ENCODE measurements around the gene TRPV3. TPM values are rescaled to one million over a fixed set of nuclear protein-coding genes. Genes with fewer than 3 reads are reported as not detected.

The TRPV3 gene
- total and polyA plus RNA-seq, 9 of the 15 experiments (the other 6 are each of a cell fraction or from before 2014, with no cell fraction given) = 0.03 to 0.42 (median 0.11) TPM; not detected in 1

DNA sequence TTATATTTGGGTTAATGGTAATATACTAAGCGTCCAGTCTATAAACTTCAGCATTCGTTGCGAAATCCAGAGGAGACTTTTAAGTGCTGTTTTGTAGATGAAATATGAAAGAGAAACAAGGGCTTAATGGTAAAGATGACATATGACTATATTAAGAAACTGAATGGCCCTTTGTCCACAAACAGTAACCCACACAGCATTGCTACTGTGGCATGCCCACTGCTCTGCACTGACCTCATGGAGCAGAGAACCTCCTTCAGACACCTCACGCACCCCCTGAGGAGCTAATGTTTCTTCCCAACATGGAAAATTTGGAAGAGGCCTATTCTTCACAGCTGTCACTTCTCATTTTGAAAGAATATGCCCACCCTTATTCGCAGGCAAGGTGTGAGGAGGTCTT is 55.1 kb downstream of the TRPV3 start:
- no peaks in the 10 kb centered on the region for H4K20me1 ChIP-seq (replicated peaks; ENCODE audit: control insufficient read depth, insufficient read depth, low read length)
- H3K27me3 ChIP-seq (ENCODE audit: control insufficient read depth in 2 of 2, insufficient read depth in 2 of 2, low read length in 2 of 2) = peaks cover 0 to 12% of the 10 kb centered on the region in 2 experiments; a peak in 1 of 5 replicates
- no peaks in the 10 kb centered on the region for H3K9me1 ChIP-seq (ENCODE audit: control insufficient read depth, insufficient read depth, low read length)
- H3K79me2 ChIP-seq (ENCODE audit: control insufficient read depth, insufficient read depth, low read length) = no peaks in the 10 kb centered on the region
- TF ChIP-seq ARHGAP35 (IDR thresholded peaks at IDR 0.05; ENCODE audit: partially characterized antibody) (no peak), KLF1 (tag; IDR thresholded peaks at IDR 0.05) (no peak), KAT8 (IDR thresholded peaks at IDR 0.05; ENCODE audit: low read depth) (no peak), TBP (optimal IDR thresholded peaks at IDR 0.05; ENCODE audit: low read depth, low read length) (no peak), ZNF282 (CRISPR knock-in tag; IDR thresholded peaks at IDR 0.05) (no peak), MYNN (IDR thresholded peaks at IDR 0.05) (no peak), MYNN (CRISPR knock-in tag; IDR thresholded peaks at IDR 0.05) (no peak), ZNF436 (CRISPR knock-in tag; IDR thresholded peaks at IDR 0.05) (no peak), SRSF1 (IDR thresholded peaks at IDR 0.05; ENCODE audit: low read depth, low read length) (no peak), L3MBTL2 (IDR thresholded peaks at IDR 0.05) (no peak), ZNF586 (CRISPR knock-in tag; conservative IDR thresholded peaks at IDR 0.05) (no peak), DDX20 (tag; IDR thresholded peaks at IDR 0.05; ENCODE audit: low read depth) (no peak), ZNF347 (CRISPR knock-in tag; IDR thresholded peaks at IDR 0.05; ENCODE audit: low read depth) (no peak), SREBF1 (IDR thresholded peaks at IDR 0.05; ENCODE audit: borderline replicate concordance, low read depth, low read length) (no peak), ZNF444 (CRISPR knock-in tag; IDR thresholded peaks at IDR 0.05) (no peak)
- TF ChIP-seq, protein P1, sequence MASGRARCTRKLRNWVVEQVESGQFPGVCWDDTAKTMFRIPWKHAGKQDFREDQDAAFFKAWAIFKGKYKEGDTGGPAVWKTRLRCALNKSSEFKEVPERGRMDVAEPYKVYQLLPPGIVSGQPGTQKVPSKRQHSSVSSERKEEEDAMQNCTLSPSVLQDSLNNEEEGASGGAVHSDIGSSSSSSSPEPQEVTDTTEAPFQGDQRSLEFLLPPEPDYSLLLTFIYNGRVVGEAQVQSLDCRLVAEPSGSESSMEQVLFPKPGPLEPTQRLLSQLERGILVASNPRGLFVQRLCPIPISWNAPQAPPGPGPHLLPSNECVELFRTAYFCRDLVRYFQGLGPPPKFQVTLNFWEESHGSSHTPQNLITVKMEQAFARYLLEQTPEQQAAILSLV (tag; IDR thresholded peaks at IDR 0.05) = no peak
- TF ChIP-seq, protein P2, sequence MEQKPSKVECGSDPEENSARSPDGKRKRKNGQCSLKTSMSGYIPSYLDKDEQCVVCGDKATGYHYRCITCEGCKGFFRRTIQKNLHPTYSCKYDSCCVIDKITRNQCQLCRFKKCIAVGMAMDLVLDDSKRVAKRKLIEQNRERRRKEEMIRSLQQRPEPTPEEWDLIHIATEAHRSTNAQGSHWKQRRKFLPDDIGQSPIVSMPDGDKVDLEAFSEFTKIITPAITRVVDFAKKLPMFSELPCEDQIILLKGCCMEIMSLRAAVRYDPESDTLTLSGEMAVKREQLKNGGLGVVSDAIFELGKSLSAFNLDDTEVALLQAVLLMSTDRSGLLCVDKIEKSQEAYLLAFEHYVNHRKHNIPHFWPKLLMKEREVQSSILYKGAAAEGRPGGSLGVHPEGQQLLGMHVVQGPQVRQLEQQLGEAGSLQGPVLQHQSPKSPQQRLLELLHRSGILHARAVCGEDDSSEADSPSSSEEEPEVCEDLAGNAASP (IDR thresholded peaks at IDR 0.05) = no peak
- H3K36me3 ChIP-seq (ENCODE audit: control insufficient read depth, insufficient read depth, low read length) = no peaks in the 10 kb centered on the region
- H3K27ac ChIP-seq (ENCODE audit: extremely low read depth, low read depth, low read length) = no peak overlapping the region
- no peaks in the 10 kb centered on the region for H3K9me3 ChIP-seq (replicated peaks; ENCODE audit: control insufficient read depth, insufficient read depth, low read depth, low read length)
- H3K9ac ChIP-seq (ENCODE audit: insufficient read depth in 1 of 2, low read depth in 2 of 2, low read length in 2 of 2) = no peak overlapping the region
- intact Hi-C loops (cut with micrococcal nuclease) (no loop called here), in situ Hi-C loops (cut with MboI) (no loop called here)
- FAIRE-seq = no peak
- no peak for DNase-seq (ENCODE audit: extremely low read depth in 1 of 4, low spot score in 3 of 4)
- no peak overlapping the region for H3K4me2 ChIP-seq (ENCODE audit: insufficient read depth, low read length)
- no peak for ATAC-seq
- no TSS peak for BruUV-seq (replicated peaks)
- no peak overlapping the region for H3K4me3 ChIP-seq
- H2AFZ ChIP-seq (ENCODE audit: low read depth, low read length) = no peak overlapping the region
- ChIA-PET POLR2A (no interaction called here), CTCF (ENCODE audit: low intra/inter-chr PET ratio) (no interaction called here)
- 4% methylated on average over 4 of the region's 5 CpGs for WGBS (ENCODE audit: insufficient coverage, low coverage, missing lambda C conversion rate)
- H3K4me1 ChIP-seq (replicated peaks in 1 of 2; ENCODE audit: control insufficient read depth in 2 of 2, insufficient read depth in 2 of 2, low read length in 2 of 2) = no peaks in the 10 kb centered on the region
